GM18907 (cell line): ENCODE data around the gene DCHS1.
A peak's percentile ranks its signal among the peaks of the same experiment; 100 is the strongest.

Experiments
- ATAC-seq: cut with Tn5 transposase; IDR thresholded peaks from one replicate; pipeline ENCODE4 v1.9.1; 2021; ENCODE audit warnings: mild to moderate bottlenecking, moderate library complexity; ENCODE audit not compliant: unreplicated experiment

The DCHS1 gene

GRCh38 chr11:6671991-6672390, 16.4 kb upstream of the DCHS1 start:
- no peak for ATAC-seq

- no peak for ATAC-seq
Measured at GRCh38 chr11:6670202-6670830, 14.7 kb upstream of the DCHS1 start.

- peak; percentile 79 for ATAC-seq
Measured at GRCh38 chr11:6667733-6668374, 12.2 kb upstream of the DCHS1 start.

GRCh38 chr11:6666302-6667183, 10.9 kb upstream of the DCHS1 start:
- ATAC-seq: no peak

- ATAC-seq: no peak
Measured at GRCh38 chr11:6664551-6664950, 8.9 kb upstream of the DCHS1 start.

GRCh38 chr11:6663794-6664469, 8.3 kb upstream of the DCHS1 start:
- ATAC-seq: no peak

GRCh38 chr11:6660712-6661111, 5.1 kb upstream of the DCHS1 start:
- no peak for ATAC-seq

GRCh38 chr11:6658647-6659046, 3.0 kb upstream of the DCHS1 start:
- no peak for ATAC-seq

- ATAC-seq: no peak
Measured at GRCh38 chr11:6657346-6657745, 1.7 kb upstream of the DCHS1 start.

GRCh38 chr11:6656936-6657335, 1.3 kb upstream of the DCHS1 start:
- ATAC-seq: no peak

GRCh38 chr11:6656584-6656915, 941 bp upstream of the DCHS1 start:
- ATAC-seq: no peak

GRCh38 chr11:6655020-6655789, 404 bp downstream of the DCHS1 start:
- ATAC-seq: no peak

- no peak for ATAC-seq
Measured at GRCh38 chr11:6654281-6655019, 1.2 kb downstream of the DCHS1 start.

- no peak for ATAC-seq
Measured at GRCh38 chr11:6653656-6654055, 2.0 kb downstream of the DCHS1 start.

GRCh38 chr11:6653097-6653496, 2.5 kb downstream of the DCHS1 start:
- no peak for ATAC-seq

- no peak for ATAC-seq
Measured at GRCh38 chr11:6652182-6652581, 3.4 kb downstream of the DCHS1 start.

- no peak for ATAC-seq
Measured at GRCh38 chr11:6650980-6651379, 4.6 kb downstream of the DCHS1 start.

- ATAC-seq: no peak
Measured at GRCh38 chr11:6650104-6650503, 5.5 kb downstream of the DCHS1 start.

- ATAC-seq: no peak
Measured at GRCh38 chr11:6648501-6648900, 7.1 kb downstream of the DCHS1 start.

GRCh38 chr11:6647836-6648235, 7.8 kb downstream of the DCHS1 start:
- ATAC-seq: no peak
